Suprapubic skin (tissue), 4 donors: Measurements from ENCODE around the gene TAS1R2. TPM values are rescaled to one million over a fixed set of nuclear protein-coding genes. Genes with fewer than 3 reads are reported as not detected.

Experiments
- DNase-seq, 2 donors: peaks; one replicate each; pipeline ENCODE4 v3.0.0-alpha.2; 2019; ENCODE audit warnings: low spot score in 2 of 2
- H3K27ac ChIP-seq: fragments of 200-600 bp; sonication (generic); one replicate; pipeline ENCODE4 v1.5.1; 2019
- H3K27me3 ChIP-seq: fragments of 200-600 bp; sonication (generic); one replicate; pipeline ENCODE4 v1.5.1; 2019
- H3K36me3 ChIP-seq: fragments of 200-600 bp; sonication (generic); one replicate; pipeline ENCODE4 v1.5.1; 2019
- H3K4me1 ChIP-seq: fragments of 200-600 bp; sonication (generic); one replicate; pipeline ENCODE4 v1.5.1; 2019
- H3K4me3 ChIP-seq: fragments of 200-600 bp; sonication (generic); one replicate; pipeline ENCODE4 v1.5.1; 2019; ENCODE audit warnings: mild to moderate bottlenecking
- H3K9me3 ChIP-seq: fragments of 200-600 bp; sonication (generic); one replicate; pipeline ENCODE4 v1.5.1; 2019
- CTCF ChIP-seq, 2 donors: fragments of 200-600 bp in 1 of 2; fragments of 450-650 bp in 1 of 2; sonication (generic) in 1 of 2; IDR thresholded peaks; one replicate each; pipeline ENCODE4 v1.5.1; 2016 to 2019; ENCODE audit warnings: antibody characterized with exemption in 2 of 2, mild to moderate bottlenecking in 1 of 2, moderate library complexity in 1 of 2
- EP300 ChIP-seq: sonication (generic); formaldehyde crosslinking; IDR thresholded peaks from one replicate; pipeline ENCODE4 v1.6.1; 2017; ENCODE audit warnings: antibody characterized with exemption
- POLR2A ChIP-seq, 2 donors: fragments of 450-650 bp; IDR thresholded peaks; one replicate each; pipeline ENCODE4 v1.6.1; 2017; ENCODE audit warnings: antibody characterized with exemption in 2 of 2, mild to moderate bottlenecking in 2 of 2, moderate library complexity in 2 of 2
- POLR2AphosphoS5 ChIP-seq, 3 donors: sonication (generic); formaldehyde crosslinking; IDR thresholded peaks; one replicate each; pipeline ENCODE4 v1.6.1; 2017; ENCODE audit warnings: antibody characterized with exemption in 3 of 3
- WGBS: methylation state at CpG from one replicate; pipeline ENCODE4 v1.1.5; 2018; 5-methylcytosine and 5-hydroxymethylcytosine counted together
- total RNA-seq, 4 donors: library from RNA; depleted of rRNA; stranded (reverse); fragments of >200 nt; gene quantifications; one replicate each; pipeline ENCODE4 v1.1.0, GENCODE V29; 2016

The TAS1R2 gene
- total RNA-seq, 4 donors from 2014 or later: 0.38 to 1.3 (median 1.2) TPM; not detected in 1

GRCh38 chr1:18883079-18883478, 23.6 kb upstream of the TAS1R2 start:
- Histone ChIP-seq H3K27me3 (no peaks in the 10 kb centered on the region), H3K27ac (no peak overlapping the region), H3K4me3 (no peak overlapping the region), H3K4me1 (peaks cover 58% of the 10 kb centered on the region), H3K36me3 (peaks cover 7% of the 10 kb centered on the region), H3K9me3 (no peaks in the 10 kb centered on the region)
- TF ChIP-seq CTCF (IDR thresholded peaks at IDR 0.05): no peak
- TF ChIP-seq POLR2A (IDR thresholded peaks at IDR 0.05): no peak
- TF ChIP-seq EP300: no peak
- no peak for DNase-seq
- 90% methylated on average over 2 of the region's 23 CpGs for WGBS

GRCh38 chr1:18882486-18882885, 23.0 kb upstream of the TAS1R2 start:
- DNase-seq: no peak
- WGBS: 43% methylated on average over 8 of the region's 8 CpGs
- peaks cover 7% of the 10 kb centered on the region for H3K36me3 ChIP-seq
- peak overlapping the region; percentile 59 for H3K27ac ChIP-seq
- H3K4me3 ChIP-seq: no peak overlapping the region
- TF ChIP-seq EP300 (no peak), POLR2AphosphoS5 (IDR thresholded peaks at IDR 0.05) (no peak), CTCF (IDR thresholded peaks at IDR 0.05) (no peak), POLR2A (IDR thresholded peaks at IDR 0.05) (no peak)
- peaks cover 58% of the 10 kb centered on the region for H3K4me1 ChIP-seq
- no peaks in the 10 kb centered on the region for H3K27me3 ChIP-seq
- no peaks in the 10 kb centered on the region for H3K9me3 ChIP-seq

- no peak for DNase-seq
- TF ChIP-seq CTCF (IDR thresholded peaks at IDR 0.05) (no peak), POLR2A (IDR thresholded peaks at IDR 0.05) (no peak), EP300 (no peak)
- Histone ChIP-seq H3K4me3 (no peak overlapping the region), H3K27ac (peak overlapping the region; percentile 59), H3K9me3 (no peaks in the 10 kb centered on the region), H3K36me3 (peaks cover 7% of the 10 kb centered on the region), H3K4me1 (peaks cover 57% of the 10 kb centered on the region), H3K27me3 (no peaks in the 10 kb centered on the region)
- 50% methylated on average over 22 of the region's 24 CpGs for WGBS
Observed at GRCh38 chr1:18881642-18882431, 22.4 kb upstream of the TAS1R2 start.

- WGBS: 75% methylated on average over 2 of the region's 2 CpGs
- Histone ChIP-seq H3K4me1 (peaks cover 51% of the 10 kb centered on the region), H3K27me3 (no peaks in the 10 kb centered on the region), H3K9me3 (no peaks in the 10 kb centered on the region), H3K27ac (no peak overlapping the region), H3K36me3 (peaks cover 7% of the 10 kb centered on the region), H3K4me3 (no peak overlapping the region)
- no peak for TF ChIP-seq POLR2AphosphoS5 (IDR thresholded peaks at IDR 0.05)
- TF ChIP-seq POLR2A (IDR thresholded peaks at IDR 0.05): no peak
- TF ChIP-seq CTCF (IDR thresholded peaks at IDR 0.05): no peak
- TF ChIP-seq EP300: no peak
- DNase-seq: no peak
Observed at GRCh38 chr1:18881164-18881563, 21.7 kb upstream of the TAS1R2 start.

GRCh38 chr1:18880585-18880984, 21.1 kb upstream of the TAS1R2 start:
- no peaks in the 10 kb centered on the region for H3K9me3 ChIP-seq
- peaks cover 47% of the 10 kb centered on the region for H3K4me1 ChIP-seq
- WGBS: 100% methylated on average over 1 of the region's 1 CpG
- no peaks in the 10 kb centered on the region for H3K27me3 ChIP-seq
- H3K36me3 ChIP-seq: peaks cover 7% of the 10 kb centered on the region
- no peak overlapping the region for H3K4me3 ChIP-seq
- TF ChIP-seq CTCF (IDR thresholded peaks at IDR 0.05) (no peak), POLR2A (IDR thresholded peaks at IDR 0.05) (no peak), POLR2AphosphoS5 (IDR thresholded peaks at IDR 0.05) (no peak), EP300 (no peak)
- DNase-seq: no peak
- H3K27ac ChIP-seq: no peak overlapping the region
